RPMI7951 (cell line): ENCODE measurements around the gene OR5K3. TPM values are rescaled to one million over a fixed set of nuclear protein-coding genes. Genes with fewer than 3 reads are reported as not detected.

ENCODE experiments used
- DNase-seq: peaks from one replicate; pipeline ENCODE4 v3.0.0-alpha.2; 2012; ENCODE audit warnings: low read depth
- total RNA-seq: library from RNA; depleted of rRNA; stranded (reverse); fragments of >200 nt; shearing (Covaris generic); gene quantifications from 2 replicates; pipeline ENCODE4 v1.2.3, GENCODE V29; 2014; rRNA removed

OR5K3 gene
- total RNA-seq, 1 experiment from 2014 or later: not detected

GRCh38 chr3:98433764-98434163, 43.3 kb downstream of the OR5K3 start:
- no peak for DNase-seq

- DNase-seq: no peak
Observed at GRCh38 chr3:98434412-98434811, 43.9 kb downstream of the OR5K3 start.

GRCh38 chr3:98440283-98440682, 49.8 kb downstream of the OR5K3 start:
- no peak for DNase-seq

Other genes starting within 250 kb of the OR5K3 start
- gene OR5H14, start 243.2 kb upstream of the OR5K3 start, total RNA-seq: not detected in 2 replicates
- not detected in 2 replicates for gene OR5H15, start 224.0 kb upstream of the OR5K3 start, total RNA-seq
- not detected in 2 replicates for gene OR5H6, start 126.4 kb upstream of the OR5K3 start, total RNA-seq
- gene OR5H2, start 108.2 kb upstream of the OR5K3 start, total RNA-seq: not detected in 2 replicates
- gene OR5K4, start 36.8 kb upstream of the OR5K3 start, total RNA-seq: not detected in 2 replicates
- gene OR5K1, start 72.5 kb downstream of the OR5K3 start, total RNA-seq: not detected in 2 replicates
- gene OR5K2, start 107.0 kb downstream of the OR5K3 start, total RNA-seq: not detected in 2 replicates
- 153 and 181 TPM in 2 replicates for gene CLDND1, start 132.2 kb downstream of the OR5K3 start, total RNA-seq
- gene GPR15, start 141.3 kb downstream of the OR5K3 start, total RNA-seq: 0.20 and 0.36 TPM in 2 replicates
- 61.5 and 63.3 TPM in 2 replicates for gene CPOX, start 202.9 kb downstream of the OR5K3 start, total RNA-seq